Activated naive CD4-positive, alpha-beta T cell treated with anti-CD3 and anti-CD28 coated beads, Interleukin-2, amount 10 ng/mL, durations not matched to agents 7 days and 5 days (primary cell): ENCODE data around the gene CDH6.

ENCODE experiments used
- CTCF ChIA-PET: fragments of 350-600 bp; sonication (Branson Sonifier 250); formaldehyde crosslinking; loops from one replicate; lab custom pipeline; 2021; ENCODE audit warnings: antibody characterized with exemption; lab: Charles Lee
- DNase-seq: peaks from one replicate; pipeline ENCODE4 v3.0.0-alpha.2; 2020
- H3K27ac Mint-ChIP-seq: one replicate; pipeline ENCODE4 v1.8.0; 2021; ENCODE audit warnings: mild to moderate bottlenecking, moderate library complexity, mixed read lengths
- H3K27me3 Mint-ChIP-seq: one replicate; pipeline ENCODE4 v1.8.0; 2021; ENCODE audit warnings: mild to moderate bottlenecking, mixed read lengths
- H3K36me3 Mint-ChIP-seq: one replicate; pipeline ENCODE4 v1.8.0; 2021; ENCODE audit warnings: mixed read lengths
- H3K4me1 Mint-ChIP-seq: one replicate; pipeline ENCODE4 v1.8.0; 2021; ENCODE audit warnings: mixed read lengths
- H3K4me3 Mint-ChIP-seq: one replicate; pipeline ENCODE4 v1.8.0; 2021; ENCODE audit warnings: mild to moderate bottlenecking, moderate library complexity, mixed read lengths
- H3K9me3 Mint-ChIP-seq: one replicate; pipeline ENCODE4 v1.8.0; 2021; ENCODE audit warnings: mixed read lengths

Gene CDH6

DNA sequence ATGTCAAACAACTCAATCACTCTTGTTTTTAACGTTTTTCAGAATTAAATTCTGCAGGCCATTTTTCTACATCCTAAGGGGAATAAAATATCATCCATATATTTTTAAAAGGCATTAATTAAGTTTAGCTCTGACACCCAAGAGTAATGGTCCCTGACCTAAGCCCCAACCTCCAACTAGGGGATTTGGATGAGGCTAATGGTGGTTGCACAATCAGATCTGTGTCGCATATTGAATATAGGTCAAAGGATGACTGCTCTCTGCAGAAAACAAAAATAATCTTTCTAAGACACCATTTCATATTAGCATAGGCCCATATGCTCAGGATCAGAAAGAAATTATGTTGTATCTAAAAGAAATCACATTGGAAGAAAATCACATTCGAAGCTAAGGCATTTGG, 20.7 kb downstream of the CDH6 start:
- H3K27ac Mint-ChIP-seq = no peak overlapping the region
- H3K4me3 Mint-ChIP-seq = no peak overlapping the region
- H3K4me1 Mint-ChIP-seq = no peaks in the 10 kb centered on the region
- no peaks in the 10 kb centered on the region for H3K9me3 Mint-ChIP-seq
- H3K27me3 Mint-ChIP-seq = no peaks in the 10 kb centered on the region
- DNase-seq = no peak
- CTCF ChIA-PET = interaction anchor here (0.7 kb wide), 1 partner anchor 28 kb away, joined by 3 read pairs; no protein-coding TSS in a partner anchor
- no peaks in the 10 kb centered on the region for H3K36me3 Mint-ChIP-seq

DNA sequence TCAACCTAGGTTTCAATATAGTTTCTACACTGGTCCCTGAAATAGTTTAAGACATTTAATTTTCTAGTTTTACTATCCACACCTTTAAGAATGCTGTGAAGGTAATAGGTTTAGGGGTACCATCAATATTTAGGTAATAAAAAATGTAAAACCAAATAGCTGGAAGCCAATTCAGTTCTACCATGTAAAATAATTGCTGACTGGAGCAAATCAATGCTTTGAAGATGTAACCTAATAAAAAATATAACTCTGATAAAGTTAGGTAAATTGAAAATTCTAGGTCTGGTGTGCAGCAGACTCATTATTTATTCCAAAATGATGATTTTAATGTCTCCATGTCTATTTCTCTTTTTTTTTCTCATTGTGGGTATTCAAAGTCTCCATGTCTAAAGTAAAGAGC, 21.8 kb downstream of the CDH6 start:
- Mint-ChIP-seq H3K36me3 (no peaks in the 10 kb centered on the region), H3K9me3 (no peaks in the 10 kb centered on the region), H3K27me3 (no peaks in the 10 kb centered on the region), H3K4me1 (no peaks in the 10 kb centered on the region), H3K27ac (no peak overlapping the region), H3K4me3 (no peak overlapping the region)
- DNase-seq = no peak
- CTCF ChIA-PET = no interaction called here

DNA sequence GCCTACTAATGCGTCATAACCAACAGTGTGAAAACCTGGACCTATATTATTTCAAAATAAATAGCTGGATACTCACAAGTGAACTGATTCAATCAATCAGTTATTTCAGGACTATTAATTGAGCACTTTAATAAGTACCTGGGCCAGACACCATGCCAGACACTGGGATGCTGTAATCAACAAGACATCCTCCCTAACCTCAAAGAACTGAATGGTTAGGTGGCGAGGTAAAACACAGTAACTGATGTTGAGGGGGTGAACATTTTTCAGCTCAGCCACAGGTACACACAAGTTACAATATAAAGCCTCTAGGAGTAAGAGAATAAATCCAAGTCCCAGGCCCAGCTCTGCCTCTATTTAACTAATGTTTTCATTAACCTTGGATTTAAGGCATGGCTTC, 24.0 kb downstream of the CDH6 start:
- Mint-ChIP-seq H3K4me1 (no peaks in the 10 kb centered on the region), H3K27ac (no peak overlapping the region), H3K4me3 (no peak overlapping the region), H3K9me3 (no peaks in the 10 kb centered on the region), H3K27me3 (no peaks in the 10 kb centered on the region), H3K36me3 (no peaks in the 10 kb centered on the region)
- CTCF ChIA-PET = no interaction called here
- DNase-seq = no peak

DNA sequence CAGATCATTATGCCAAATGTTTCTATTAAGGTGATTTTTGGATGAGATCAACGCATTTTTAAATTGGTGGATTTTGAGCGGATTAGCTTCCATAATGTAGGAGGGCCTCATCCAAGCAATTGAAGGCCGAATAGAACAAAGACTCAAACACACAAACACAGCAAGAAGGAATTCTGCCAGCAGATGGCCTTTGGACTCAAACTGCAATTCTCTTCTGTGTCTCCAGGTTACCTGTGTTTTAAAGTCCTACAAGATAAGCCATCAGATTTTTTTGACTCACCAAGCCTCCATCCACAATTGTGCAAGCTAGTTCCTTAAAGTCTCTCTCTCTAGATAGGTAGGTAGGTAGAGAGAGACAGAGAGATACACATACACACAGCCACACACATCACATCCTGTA, 25.5 kb downstream of the CDH6 start:
- CTCF ChIA-PET = no interaction called here
- H3K4me3 Mint-ChIP-seq = no peak overlapping the region

DNA sequence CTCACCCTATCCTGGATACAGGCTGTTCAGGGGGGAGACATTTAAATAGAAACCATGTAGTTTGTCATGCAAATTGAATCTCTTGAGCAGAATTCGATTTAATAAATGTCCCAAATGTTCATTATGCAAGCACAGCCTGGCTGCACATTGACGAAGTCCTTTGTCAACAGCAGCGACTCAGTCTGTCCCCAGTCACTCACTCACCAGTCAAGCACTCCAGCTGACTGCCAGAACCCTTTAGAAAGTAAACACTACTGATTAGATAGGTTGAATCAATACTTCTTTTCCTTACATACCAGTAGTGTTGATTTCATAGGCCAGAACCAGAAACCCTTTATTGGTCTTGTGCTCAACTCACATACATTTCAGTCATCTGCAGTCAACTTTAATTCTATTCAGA, 27.5 kb downstream of the CDH6 start:
- Mint-ChIP-seq H3K27ac (no peak overlapping the region), H3K9me3 (no peaks in the 10 kb centered on the region), H3K4me1 (no peaks in the 10 kb centered on the region), H3K36me3 (no peaks in the 10 kb centered on the region), H3K27me3 (no peaks in the 10 kb centered on the region), H3K4me3 (no peak overlapping the region)
- no peak for DNase-seq
- CTCF ChIA-PET = no interaction called here

More for the DNA sequence above, 25.5 kb downstream of the CDH6 start:
- H3K36me3 Mint-ChIP-seq = no peaks in the 10 kb centered on the region
- no peaks in the 10 kb centered on the region for H3K4me1 Mint-ChIP-seq
- no peak overlapping the region for H3K27ac Mint-ChIP-seq
- no peak for DNase-seq
- H3K27me3 Mint-ChIP-seq = no peaks in the 10 kb centered on the region
- H3K9me3 Mint-ChIP-seq = no peaks in the 10 kb centered on the region

DNA sequence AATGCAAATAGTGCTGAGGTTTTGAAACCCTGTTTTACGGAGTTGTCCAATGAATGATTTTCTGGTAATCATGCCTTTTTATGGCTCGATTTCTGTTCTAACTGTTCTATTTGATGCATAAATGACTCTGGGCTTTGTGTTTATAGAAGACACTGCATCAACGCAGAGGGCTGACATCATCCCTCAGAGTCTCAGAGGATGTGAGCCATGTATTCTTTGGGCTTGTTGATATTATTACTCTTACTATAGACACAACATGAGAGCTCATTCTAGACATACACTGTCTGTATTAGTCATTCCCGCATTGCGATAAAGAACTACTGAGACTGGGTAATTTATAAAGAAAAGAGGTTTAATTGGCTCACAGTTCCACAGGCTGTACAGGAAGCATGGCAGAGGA, 31.6 kb downstream of the CDH6 start:
- H3K4me1 Mint-ChIP-seq = no peaks in the 10 kb centered on the region
- peaks cover 8% of the 10 kb centered on the region for H3K9me3 Mint-ChIP-seq

DNA sequence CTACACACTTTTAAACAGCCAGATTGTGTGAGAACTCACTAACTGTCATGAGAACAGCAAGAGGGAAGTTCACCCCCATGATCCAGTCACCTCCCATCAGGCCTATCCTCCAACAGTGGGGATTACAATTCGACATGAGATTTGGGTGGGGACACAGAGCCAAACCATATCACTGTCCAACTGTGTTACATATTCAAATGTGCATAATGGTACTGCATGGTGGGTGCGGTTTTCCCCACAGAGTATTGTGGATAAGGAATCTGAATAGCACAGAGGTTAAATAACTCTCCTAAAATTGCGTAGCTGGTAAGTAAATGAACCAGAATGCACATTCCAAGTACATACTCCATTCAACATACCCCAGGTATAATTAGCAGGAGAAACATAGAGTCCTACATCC, 32.1 kb downstream of the CDH6 start:
- CTCF ChIA-PET = no interaction called here
- Mint-ChIP-seq H3K27me3 (no peaks in the 10 kb centered on the region), H3K4me1 (no peaks in the 10 kb centered on the region), H3K36me3 (no peaks in the 10 kb centered on the region), H3K27ac (no peak overlapping the region), H3K9me3 (peaks cover 8% of the 10 kb centered on the region), H3K4me3 (no peak overlapping the region)
- no peak for DNase-seq

More for the DNA sequence above, 31.6 kb downstream of the CDH6 start:
- Mint-ChIP-seq H3K36me3 (no peaks in the 10 kb centered on the region), H3K27ac (no peak overlapping the region), H3K27me3 (no peaks in the 10 kb centered on the region), H3K4me3 (no peak overlapping the region)
- DNase-seq = no peak
- CTCF ChIA-PET = no interaction called here

DNA sequence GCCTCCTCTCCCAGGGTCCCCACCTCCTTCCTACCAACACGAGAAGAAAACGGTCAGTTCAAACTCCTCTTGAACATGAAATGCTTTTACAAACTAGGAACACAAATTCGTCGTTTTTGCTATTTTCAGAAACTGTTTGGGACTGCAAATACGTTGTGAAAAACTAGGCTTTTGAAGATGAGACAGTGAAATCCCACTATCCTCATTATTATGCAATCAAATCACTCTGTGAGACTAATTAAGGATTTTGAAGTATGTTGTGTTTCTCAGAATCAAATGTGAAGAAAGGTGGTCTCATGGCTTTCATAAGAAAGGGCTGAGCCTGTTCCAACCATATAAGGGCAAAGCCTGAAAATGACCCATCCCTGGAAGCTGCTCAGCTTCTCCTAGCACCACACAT, 33.2 kb downstream of the CDH6 start:
- no peaks in the 10 kb centered on the region for H3K4me1 Mint-ChIP-seq
- H3K9me3 Mint-ChIP-seq = peaks cover 8% of the 10 kb centered on the region
- H3K27ac Mint-ChIP-seq = no peak overlapping the region
- H3K4me3 Mint-ChIP-seq = no peak overlapping the region
- no peaks in the 10 kb centered on the region for H3K27me3 Mint-ChIP-seq
- CTCF ChIA-PET = no interaction called here
- no peaks in the 10 kb centered on the region for H3K36me3 Mint-ChIP-seq
- no peak for DNase-seq

DNA sequence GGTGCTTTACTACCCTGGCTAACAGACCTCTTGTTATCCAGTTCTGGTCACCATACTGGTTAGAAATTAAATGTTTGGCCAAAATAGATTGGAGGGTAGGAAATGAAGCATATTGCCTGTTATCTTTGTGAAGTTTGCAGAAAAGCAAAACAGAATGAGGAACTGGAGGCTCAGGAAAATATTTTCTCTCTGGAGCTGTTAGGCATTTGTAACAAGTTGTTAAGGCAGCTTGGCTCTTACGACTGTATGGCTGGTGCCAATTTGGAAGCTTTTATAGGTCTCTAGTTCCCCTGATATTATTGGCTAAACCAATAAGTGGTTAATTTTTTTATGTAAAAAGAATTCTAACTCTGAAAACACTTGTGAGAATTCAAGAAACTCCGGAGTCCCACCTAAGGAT, 35.8 kb downstream of the CDH6 start:
- Mint-ChIP-seq H3K27me3 (no peaks in the 10 kb centered on the region), H3K27ac (no peak overlapping the region)
- CTCF ChIA-PET = no interaction called here

DNA sequence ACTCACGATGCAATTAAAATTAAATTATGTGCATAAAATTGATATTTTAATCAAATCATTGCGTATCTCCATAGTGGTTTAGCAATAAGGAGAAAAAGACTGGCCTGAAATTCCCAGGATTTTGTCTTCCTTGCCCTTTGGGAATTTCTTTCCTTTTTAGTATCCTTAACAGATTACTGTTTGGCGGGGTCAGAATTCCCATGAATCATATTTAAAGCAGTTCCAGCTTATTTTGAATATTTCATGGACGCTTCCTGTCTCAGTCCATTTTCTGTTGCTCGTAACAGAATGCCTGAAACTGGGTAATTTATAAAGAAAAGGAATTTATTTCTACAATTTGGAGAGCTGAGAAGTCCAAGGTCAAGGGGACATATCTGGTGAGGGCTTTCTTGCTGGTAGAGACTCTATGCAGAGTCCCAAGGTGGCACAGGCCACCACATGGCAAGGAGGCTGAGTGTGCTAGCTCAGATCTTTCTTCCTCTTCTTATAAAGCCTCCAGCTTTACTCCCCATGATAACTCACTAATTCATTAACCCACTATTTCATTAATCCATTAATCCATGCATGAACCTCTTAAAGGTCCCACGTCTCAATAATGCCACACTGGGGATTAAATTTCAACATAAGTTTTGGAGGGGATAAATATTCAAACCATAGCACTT, 37.8 kb downstream of the CDH6 start:
- no peak for DNase-seq
- Mint-ChIP-seq H3K4me3 (no peak overlapping the region), H3K36me3 (no peaks in the 10 kb centered on the region), H3K27me3 (no peaks in the 10 kb centered on the region), H3K9me3 (peaks cover 8% of the 10 kb centered on the region), H3K27ac (no peak overlapping the region), H3K4me1 (no peaks in the 10 kb centered on the region)
- CTCF ChIA-PET = interaction anchor here (1.5 to 2.5 kb wide), 3 partner anchors 10 to 1190 kb away, joined by 5 to 14 read pairs (median 6); no protein-coding TSS in a partner anchor

More for the DNA sequence above, 35.8 kb downstream of the CDH6 start:
- Mint-ChIP-seq H3K36me3 (no peaks in the 10 kb centered on the region), H3K4me1 (no peaks in the 10 kb centered on the region), H3K9me3 (peaks cover 8% of the 10 kb centered on the region), H3K4me3 (no peak overlapping the region)
- no peak for DNase-seq

DNA sequence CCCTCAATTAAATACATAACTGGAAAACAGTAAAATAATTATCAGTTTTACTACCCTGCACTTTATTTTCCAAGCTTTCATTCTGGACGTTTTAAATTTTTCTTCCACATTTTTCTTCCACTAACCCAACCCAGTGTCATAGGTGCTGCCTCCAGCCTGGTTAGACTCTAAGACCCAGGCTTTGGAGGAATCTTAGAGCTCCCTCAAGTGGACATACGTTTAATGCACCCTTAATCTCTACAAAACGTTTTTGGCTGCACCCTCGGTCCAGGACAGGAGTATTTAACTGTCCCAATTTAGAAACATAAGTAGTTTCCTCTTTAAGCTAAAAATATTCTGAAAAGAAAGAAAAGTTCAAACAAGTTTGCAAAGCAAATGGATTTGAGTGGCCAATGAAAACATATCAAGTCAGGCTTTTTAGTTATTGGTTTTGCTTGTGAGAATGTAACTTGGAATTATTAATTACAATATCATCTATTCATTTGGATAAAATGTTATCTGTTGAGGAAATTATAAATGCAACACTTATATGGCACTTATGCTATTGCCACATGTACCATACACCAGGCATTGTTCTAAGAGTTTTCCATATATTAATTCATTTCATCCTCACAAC, 38.9 kb downstream of the CDH6 start:
- no peak overlapping the region for H3K27ac Mint-ChIP-seq
- no peaks in the 10 kb centered on the region for H3K4me1 Mint-ChIP-seq
- DNase-seq = no peak
- no peaks in the 10 kb centered on the region for H3K36me3 Mint-ChIP-seq
- H3K9me3 Mint-ChIP-seq = peaks cover 4% of the 10 kb centered on the region
- no peaks in the 10 kb centered on the region for H3K27me3 Mint-ChIP-seq
- CTCF ChIA-PET = interaction anchor here (0.5 to 2.5 kb wide), 5 partner anchors 9 to 1191 kb away, joined by 3 to 14 read pairs (median 5); no protein-coding TSS in a partner anchor
- H3K4me3 Mint-ChIP-seq = no peak overlapping the region

DNA sequence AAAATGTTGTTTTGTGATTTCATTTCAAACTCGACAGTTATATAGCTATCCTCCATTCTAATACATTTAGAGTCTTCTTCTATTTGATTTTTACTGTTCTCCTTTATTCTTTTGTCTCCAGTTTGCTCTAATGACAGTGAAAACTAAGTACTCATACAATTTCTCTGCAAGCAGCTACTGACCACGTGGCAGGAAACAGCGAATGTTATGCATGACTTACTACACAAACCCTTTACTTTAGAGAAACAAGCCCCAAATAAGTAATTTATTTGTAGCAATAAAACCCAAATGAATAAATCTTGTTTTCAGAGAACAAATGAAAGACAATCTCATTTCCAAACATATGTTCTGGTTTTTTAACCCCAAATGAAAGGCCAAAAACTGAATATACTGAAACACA, 41.9 kb downstream of the CDH6 start:
- H3K27me3 Mint-ChIP-seq = no peaks in the 10 kb centered on the region
- H3K4me3 Mint-ChIP-seq = no peak overlapping the region
- H3K9me3 Mint-ChIP-seq = no peaks in the 10 kb centered on the region
- CTCF ChIA-PET = no interaction called here
- H3K4me1 Mint-ChIP-seq = no peaks in the 10 kb centered on the region
- no peak for DNase-seq
- H3K36me3 Mint-ChIP-seq = no peaks in the 10 kb centered on the region
- no peak overlapping the region for H3K27ac Mint-ChIP-seq

DNA sequence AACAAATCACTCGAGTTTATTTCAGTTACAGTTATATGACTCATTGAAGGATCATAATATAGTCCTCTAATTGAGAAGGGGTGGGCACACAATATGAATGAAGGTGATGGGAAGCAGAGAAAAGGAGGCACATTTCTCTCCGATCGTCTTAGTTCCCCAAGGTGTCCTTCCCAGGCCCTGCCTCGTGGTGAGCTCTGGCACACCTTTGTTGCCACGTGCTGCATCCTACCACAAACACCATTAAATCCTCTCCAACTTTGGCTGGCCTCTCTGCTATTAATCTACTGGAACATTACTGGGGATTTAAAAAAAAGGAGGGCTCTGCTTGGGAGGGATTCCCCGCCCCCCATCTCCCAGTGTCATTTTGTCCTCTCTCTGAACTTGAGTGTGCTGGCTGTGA, 42.9 kb downstream of the CDH6 start:
- CTCF ChIA-PET = no interaction called here
- no peak for DNase-seq
- Mint-ChIP-seq H3K27me3 (no peaks in the 10 kb centered on the region), H3K27ac (no peak overlapping the region), H3K4me1 (no peaks in the 10 kb centered on the region), H3K9me3 (no peaks in the 10 kb centered on the region), H3K4me3 (no peak overlapping the region), H3K36me3 (no peaks in the 10 kb centered on the region)

DNA sequence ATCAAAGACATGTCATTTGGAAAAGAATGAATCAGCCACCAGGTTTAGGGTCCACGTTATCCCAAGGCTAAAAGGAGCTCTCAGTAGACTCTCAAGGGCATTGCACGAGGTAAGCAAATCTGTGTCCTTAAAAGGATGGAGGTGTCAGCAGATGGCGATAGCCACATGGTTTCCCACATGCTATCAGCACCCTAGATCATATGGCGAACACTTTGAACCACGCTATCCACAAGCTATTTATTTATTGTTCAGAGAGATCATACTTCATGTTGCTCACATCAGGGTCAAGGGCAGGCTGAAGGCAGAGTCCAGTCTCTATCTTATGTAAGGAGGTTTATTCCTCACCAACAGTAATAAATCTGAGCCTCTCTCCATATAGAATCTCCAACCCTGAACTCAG, 43.7 kb downstream of the CDH6 start:
- Mint-ChIP-seq H3K36me3 (no peaks in the 10 kb centered on the region), H3K4me1 (no peaks in the 10 kb centered on the region), H3K4me3 (no peak overlapping the region), H3K27me3 (no peaks in the 10 kb centered on the region), H3K9me3 (no peaks in the 10 kb centered on the region), H3K27ac (no peak overlapping the region)
- DNase-seq = no peak
- CTCF ChIA-PET = no interaction called here

DNA sequence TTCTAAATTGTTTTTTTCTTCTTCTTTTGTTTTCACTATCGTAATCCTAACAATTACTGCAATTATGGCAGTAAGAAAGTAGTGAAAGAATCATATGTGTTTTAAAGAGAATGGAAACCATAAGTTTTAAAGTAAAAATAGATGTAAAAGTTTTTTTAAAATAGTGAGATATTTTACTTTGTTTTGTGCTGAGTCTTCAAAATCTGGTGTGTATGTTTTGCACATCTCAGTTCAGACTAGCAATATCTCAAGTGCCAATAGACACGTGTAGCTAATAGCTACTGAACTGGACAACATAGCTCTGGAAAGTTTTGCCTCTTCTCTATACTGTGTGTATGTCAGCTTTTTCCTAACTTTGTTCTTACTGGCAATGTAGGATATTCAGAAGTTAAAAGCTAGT, 45.0 kb downstream of the CDH6 start:
- Mint-ChIP-seq H3K9me3 (no peaks in the 10 kb centered on the region), H3K4me1 (no peaks in the 10 kb centered on the region), H3K27me3 (no peaks in the 10 kb centered on the region), H3K36me3 (no peaks in the 10 kb centered on the region), H3K4me3 (no peak overlapping the region), H3K27ac (no peak overlapping the region)
- CTCF ChIA-PET = no interaction called here
- no peak for DNase-seq
